OCI-LY1 (cell line): ENCODE data around the gene DIP2B.

Experiments
- H2AFZ ChIP-seq: fragments of 200-600 bp; sonication (generic), shearing (Covaris generic); 2 replicates; pipeline ENCODE4 v1.6.0; 2014; ENCODE audit warnings: antibody characterized with exemption, mild to moderate bottlenecking, low read length
- H3F3A ChIP-seq: fragments of 200-600 bp; sonication (generic), shearing (Covaris generic); 2 replicates; pipeline ENCODE4 v1.6.0; 2014; ENCODE audit warnings: mild to moderate bottlenecking, antibody characterized with exemption, low read length, moderate library complexity; ENCODE audit not compliant: insufficient read depth
- H3K27ac ChIP-seq: fragments of 200-600 bp; sonication (generic); 2 replicates; pipeline ENCODE4 v1.5.1; 2014; ENCODE audit warnings: low read length, mixed run types, mild to moderate bottlenecking, low read depth; ENCODE audit not compliant: poor library complexity, severe bottlenecking
- H3K27me3 ChIP-seq: fragments of 200-600 bp; sonication (generic); 2 replicates; pipeline ENCODE4 v1.6.0; 2014; ENCODE audit warnings: antibody characterized with exemption, mild to moderate bottlenecking, low read length, moderate library complexity; ENCODE audit not compliant: insufficient read depth
- H3K36me3 ChIP-seq: fragments of 200-600 bp; sonication (generic); 2 replicates; pipeline ENCODE4 v1.6.1; 2014; ENCODE audit warnings: mild to moderate bottlenecking, antibody characterized with exemption, low read length, moderate library complexity, mixed read lengths; ENCODE audit not compliant: insufficient read depth
- H3K4me1 ChIP-seq: fragments of 200-600 bp; sonication (generic); 2 replicates; pipeline ENCODE4 v1.5.1; 2014; ENCODE audit warnings: mild to moderate bottlenecking, low read length, moderate library complexity; ENCODE audit not compliant: insufficient read depth, severe bottlenecking
- H3K4me2 ChIP-seq: fragments of 200-600 bp; sonication (generic), shearing (Covaris generic); 2 replicates; pipeline ENCODE4 v1.6.1; 2014; ENCODE audit warnings: low read length
- H3K4me3 ChIP-seq: fragments of 200-600 bp; sonication (generic); 2 replicates; pipeline ENCODE4 v1.5.1; 2014; ENCODE audit warnings: low read length, low read depth, mild to moderate bottlenecking, mixed read lengths; ENCODE audit not compliant: poor library complexity, severe bottlenecking
- H3K79me2 ChIP-seq: fragments of 200-600 bp; shearing (Covaris generic); 2 replicates; pipeline ENCODE4 v1.6.1; 2016; ENCODE audit warnings: mixed run types, low read length, mixed read lengths; ENCODE audit not compliant: insufficient read depth
- H3K9ac ChIP-seq: fragments of 200-600 bp; sonication (generic), shearing (Covaris generic); 2 replicates; pipeline ENCODE4 v1.6.1; 2014; ENCODE audit warnings: mild to moderate bottlenecking, low read length, mixed read lengths
- H3K9me2 ChIP-seq: fragments of 200-600 bp; sonication (generic), shearing (Covaris generic); 2 replicates; pipeline ENCODE4 v1.6.1; 2014; ENCODE audit warnings: low read depth, mild to moderate bottlenecking, low read length, mixed read lengths
- H3K9me3 ChIP-seq: fragments of 200-600 bp; shearing (Covaris generic); 2 replicates; pipeline ENCODE4 v1.6.1; 2014; ENCODE audit warnings: low read length, mixed read lengths
- H4K20me1 ChIP-seq: fragments of 200-600 bp; sonication (generic), shearing (Covaris generic); 2 replicates; pipeline ENCODE4 v1.6.0; 2016; ENCODE audit warnings: mild to moderate bottlenecking, low read length; ENCODE audit not compliant: insufficient read depth
- CTCF ChIP-seq: fragments of 200-600 bp; sonication (generic), shearing (Covaris generic); IDR thresholded peaks from 2 replicates; pipeline ENCODE4 v1.5.1; 2017; ENCODE audit warnings: mild to moderate bottlenecking, antibody characterized with exemption, low read length, moderate library complexity, mixed read lengths
- EZH2 ChIP-seq: fragments of 200-600 bp; sonication (generic), shearing (Covaris generic); IDR thresholded peaks from 2 replicates; pipeline ENCODE4 v1.8.0; 2017; ENCODE audit warnings: borderline replicate concordance, mixed run types, mild to moderate bottlenecking, antibody characterized with exemption, low read length, moderate library complexity, mixed read lengths

The DIP2B gene

GRCh38 chr12:50528800-50529199 lies 24.0 kb downstream of the DIP2B start:
- peaks cover 8% of the 10 kb centered on the region for H3K4me1 ChIP-seq
- peaks cover 2% of the 10 kb centered on the region; the same call in 1 of the 2 replicates for H3K36me3 ChIP-seq

GRCh38 chr12:50529345-50529744 lies 24.6 kb downstream of the DIP2B start:
- H3K4me3 ChIP-seq, result no peak overlapping the region
- no peak overlapping the region for H3K9ac ChIP-seq
- no peak for TF ChIP-seq CTCF
- no peak for TF ChIP-seq EZH2
- no peaks in the 10 kb centered on the region for H3K9me3 ChIP-seq
- no peak overlapping the region for H3K27ac ChIP-seq
- no peaks in the 10 kb centered on the region for H3K36me3 ChIP-seq
- H3F3A ChIP-seq, result no peaks in the 10 kb centered on the region
- no peaks in the 10 kb centered on the region for H3K9me2 ChIP-seq
- no peak overlapping the region for H2AFZ ChIP-seq
- H3K79me2 ChIP-seq, result no peaks in the 10 kb centered on the region
- H3K4me1 ChIP-seq, result peaks cover 8% of the 10 kb centered on the region
- H3K4me2 ChIP-seq, result no peak overlapping the region
- no peaks in the 10 kb centered on the region for H3K27me3 ChIP-seq
- H4K20me1 ChIP-seq, result no peaks in the 10 kb centered on the region

More at GRCh38 chr12:50528800-50529199, 24.0 kb downstream of the DIP2B start:
- Histone ChIP-seq H2AFZ (no peak overlapping the region), H3K9me3 (no peaks in the 10 kb centered on the region), H3K9ac (no peak overlapping the region), H3F3A (no peaks in the 10 kb centered on the region), H3K79me2 (no peaks in the 10 kb centered on the region), H4K20me1 (no peaks in the 10 kb centered on the region), H3K4me2 (no peak overlapping the region), H3K27ac (no peak overlapping the region), H3K4me3 (no peak overlapping the region), H3K9me2 (no peaks in the 10 kb centered on the region), H3K27me3 (no peaks in the 10 kb centered on the region)
- TF ChIP-seq EZH2 (no peak), CTCF (no peak)

- no peak overlapping the region for H3K4me3 ChIP-seq
- no peak overlapping the region for H3K9ac ChIP-seq
- no peak for TF ChIP-seq EZH2
- no peak for TF ChIP-seq CTCF
- no peaks in the 10 kb centered on the region for H3K27me3 ChIP-seq
- H3K27ac ChIP-seq, result no peak overlapping the region
- H3K79me2 ChIP-seq, result no peaks in the 10 kb centered on the region; the same call in 1 of the 2 replicates
- no peaks in the 10 kb centered on the region for H3K36me3 ChIP-seq
- H2AFZ ChIP-seq, result no peak overlapping the region
- H3K9me2 ChIP-seq, result no peaks in the 10 kb centered on the region
- no peaks in the 10 kb centered on the region for H3F3A ChIP-seq
- H3K9me3 ChIP-seq, result no peaks in the 10 kb centered on the region
- H4K20me1 ChIP-seq, result no peaks in the 10 kb centered on the region
- peaks cover 8% of the 10 kb centered on the region for H3K4me1 ChIP-seq
- H3K4me2 ChIP-seq, result no peak overlapping the region
Observed at GRCh38 chr12:50530532-50530931, 25.7 kb downstream of the DIP2B start.
